ENCODE results near the gene PRDX2.
A peak's percentile ranks its signal among the peaks of the same experiment; 100 is the strongest.

DNA sequence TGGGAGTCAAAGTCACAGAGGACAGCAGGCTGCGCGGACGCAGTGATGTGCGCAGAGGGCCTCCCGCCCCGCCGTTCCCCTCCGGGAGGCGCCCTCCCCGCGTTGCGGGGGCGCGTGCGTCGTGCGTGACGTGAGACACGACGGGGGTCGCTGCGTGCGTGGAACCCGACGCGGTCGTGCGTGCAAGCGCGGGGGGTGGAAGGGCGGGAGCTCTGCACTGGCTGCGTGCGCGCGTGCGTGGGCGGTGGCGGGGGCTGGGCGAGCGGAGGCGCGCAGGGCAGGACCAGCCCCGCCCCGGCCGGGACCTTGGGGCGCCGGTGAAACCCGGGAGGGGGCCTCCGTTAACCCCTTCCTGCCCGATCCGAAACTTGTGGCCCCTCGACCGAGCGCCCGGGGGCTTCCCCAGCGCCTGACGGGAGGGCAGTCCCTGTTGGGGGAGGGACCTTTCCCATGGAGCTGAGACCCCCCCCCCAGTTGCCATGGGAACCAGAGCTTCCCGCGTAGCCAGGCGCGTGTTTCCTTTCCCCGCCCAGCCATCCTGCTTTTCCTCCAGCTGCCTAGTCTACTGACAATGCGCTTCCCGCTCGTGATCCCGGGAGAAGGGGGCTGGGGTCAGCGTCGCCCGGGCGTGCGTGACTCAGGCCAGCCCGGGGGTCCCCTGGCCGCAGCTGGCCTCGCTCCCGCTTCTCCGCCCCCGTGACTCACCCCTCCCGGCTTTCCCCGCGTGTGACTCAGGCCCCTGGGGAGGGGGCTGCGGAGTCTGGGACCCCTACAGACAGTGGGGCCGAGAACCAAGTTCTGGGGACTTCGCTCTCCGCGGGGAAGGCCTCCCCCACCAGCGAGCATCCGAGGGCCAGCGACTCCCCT, 18.9 kb downstream of the PRDX2 start:
- TF ChIP-seq POLR2A (IDR thresholded peaks at IDR 0.05) = peak in 2 of 4 donors; percentile 37 to 87
- peak in 4 of 6 experiments; percentile 16 to 54 (median 37) for TF ChIP-seq CTCF (IDR thresholded peaks at IDR 0.05)

Data from upper lobe of left lung (tissue), 4 donors.